IPS-18a (cell line): Measurements from ENCODE around the gene SPOCK2.

Source experiments
- H3K27ac ChIP-seq: one replicate; pipeline ENCODE4 v1.5.1; 2013; ENCODE audit warnings: low read length
- H3K27me3 ChIP-seq: one replicate; pipeline ENCODE4 v1.6.1; 2013; ENCODE audit warnings: mild to moderate bottlenecking, low read length; ENCODE audit not compliant: control insufficient read depth, insufficient read depth
- H3K36me3 ChIP-seq: one replicate; pipeline ENCODE4 v1.6.1; 2013; ENCODE audit warnings: low read depth, low read length; ENCODE audit not compliant: control insufficient read depth
- H3K4me1 ChIP-seq: one replicate; pipeline ENCODE4 v1.6.1; 2013; ENCODE audit warnings: low read depth, low read length; ENCODE audit not compliant: control insufficient read depth
- H3K4me3 ChIP-seq: one replicate; pipeline ENCODE4 v1.5.1; 2013; ENCODE audit warnings: low read length
- H3K9ac ChIP-seq: one replicate; pipeline ENCODE4 v1.6.1; 2013; ENCODE audit warnings: mild to moderate bottlenecking, low read length, moderate library complexity
- H3K9me3 ChIP-seq: one replicate; pipeline ENCODE4 v1.6.1; 2013; ENCODE audit warnings: low read depth, low read length; ENCODE audit not compliant: control insufficient read depth

SPOCK2 gene

GRCh38 chr10:72014785-72015480 lies 73.4 kb downstream of the SPOCK2 start:
- no peak overlapping the region for H3K27ac ChIP-seq
- no peak overlapping the region for H3K9ac ChIP-seq
- H3K36me3 ChIP-seq: no peaks in the 10 kb centered on the region
- no peaks in the 10 kb centered on the region for H3K27me3 ChIP-seq
- no peak overlapping the region for H3K4me3 ChIP-seq
- no peaks in the 10 kb centered on the region for H3K4me1 ChIP-seq
- no peaks in the 10 kb centered on the region for H3K9me3 ChIP-seq

GRCh38 chr10:72014197-72014596 lies 74.2 kb downstream of the SPOCK2 start:
- H3K9me3 ChIP-seq: no peaks in the 10 kb centered on the region
- no peak overlapping the region for H3K27ac ChIP-seq
- no peak overlapping the region for H3K9ac ChIP-seq
- no peak overlapping the region for H3K4me3 ChIP-seq
- H3K36me3 ChIP-seq: no peaks in the 10 kb centered on the region
- no peaks in the 10 kb centered on the region for H3K4me1 ChIP-seq
- H3K27me3 ChIP-seq: no peaks in the 10 kb centered on the region

- Histone ChIP-seq H3K27ac (no peak overlapping the region), H3K9ac (no peak overlapping the region), H3K36me3 (no peaks in the 10 kb centered on the region), H3K27me3 (no peaks in the 10 kb centered on the region), H3K9me3 (no peaks in the 10 kb centered on the region), H3K4me3 (no peak overlapping the region), H3K4me1 (no peaks in the 10 kb centered on the region)
Observed at GRCh38 chr10:72013202-72013945, 75.0 kb downstream of the SPOCK2 start.

GRCh38 chr10:72012796-72013195 lies 75.6 kb downstream of the SPOCK2 start:
- H3K4me1 ChIP-seq: no peaks in the 10 kb centered on the region
- H3K4me3 ChIP-seq: no peak overlapping the region
- no peaks in the 10 kb centered on the region for H3K27me3 ChIP-seq
- H3K36me3 ChIP-seq: no peaks in the 10 kb centered on the region
- no peaks in the 10 kb centered on the region for H3K9me3 ChIP-seq
- H3K9ac ChIP-seq: no peak overlapping the region
- no peak overlapping the region for H3K27ac ChIP-seq

- Histone ChIP-seq H3K9me3 (no peaks in the 10 kb centered on the region), H3K4me3 (no peak overlapping the region), H3K27ac (no peak overlapping the region), H3K27me3 (no peaks in the 10 kb centered on the region), H3K9ac (no peak overlapping the region), H3K4me1 (no peaks in the 10 kb centered on the region), H3K36me3 (no peaks in the 10 kb centered on the region)
Observed at GRCh38 chr10:72011976-72012512, 76.3 kb downstream of the SPOCK2 start.

DNA sequence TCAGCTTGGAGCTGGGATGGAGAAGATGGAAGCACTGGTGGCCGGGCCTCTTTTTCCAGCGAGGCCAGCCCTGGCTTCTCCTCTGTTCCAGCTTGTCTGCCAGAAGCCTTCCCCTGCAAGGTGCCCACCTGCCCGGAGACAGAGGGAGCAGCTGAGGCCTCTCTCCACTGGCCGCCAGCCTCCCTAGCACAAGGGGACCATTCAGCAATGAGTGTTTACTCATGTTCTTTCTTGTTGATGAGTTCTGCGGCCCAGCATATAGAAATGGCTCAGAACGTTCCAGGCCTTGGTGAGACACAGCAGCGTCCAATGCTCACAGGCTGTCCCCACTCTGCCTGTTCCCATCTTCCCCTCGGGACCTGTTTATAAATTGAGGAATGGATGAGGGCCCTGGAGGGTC lies 76.9 kb downstream of the SPOCK2 start:
- Histone ChIP-seq H3K27me3 (no peaks in the 10 kb centered on the region), H3K4me1 (no peaks in the 10 kb centered on the region), H3K27ac (no peak overlapping the region), H3K4me3 (no peak overlapping the region), H3K9ac (no peak overlapping the region), H3K36me3 (no peaks in the 10 kb centered on the region), H3K9me3 (no peaks in the 10 kb centered on the region)

DNA sequence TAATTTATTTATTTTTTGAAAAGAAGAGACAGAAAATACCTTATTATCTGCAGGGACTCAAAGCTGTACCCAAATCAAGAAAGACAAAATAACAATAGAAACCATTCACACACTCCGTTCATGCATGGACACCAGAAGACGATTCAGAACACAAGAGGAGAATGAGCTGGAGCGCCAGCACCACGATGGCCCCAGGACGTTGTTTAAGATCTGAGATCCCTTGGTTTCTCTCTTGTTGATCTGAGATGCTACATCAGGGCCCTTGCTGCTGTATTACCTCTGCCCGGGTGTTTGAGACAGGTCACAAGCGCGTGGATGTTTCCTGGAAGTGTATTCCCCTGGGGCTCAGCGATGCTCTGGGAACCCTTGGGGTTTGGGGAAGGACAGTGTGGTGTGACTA lies 77.3 kb downstream of the SPOCK2 start:
- no peaks in the 10 kb centered on the region for H3K27me3 ChIP-seq
- H3K9ac ChIP-seq: no peak overlapping the region
- H3K9me3 ChIP-seq: no peaks in the 10 kb centered on the region
- H3K36me3 ChIP-seq: no peaks in the 10 kb centered on the region
- no peaks in the 10 kb centered on the region for H3K4me1 ChIP-seq
- no peak overlapping the region for H3K27ac ChIP-seq
- no peak overlapping the region for H3K4me3 ChIP-seq

GRCh38 chr10:72010234-72010973 lies 77.9 kb downstream of the SPOCK2 start:
- Histone ChIP-seq H3K4me1 (no peaks in the 10 kb centered on the region), H3K27me3 (no peaks in the 10 kb centered on the region), H3K4me3 (no peak overlapping the region), H3K9ac (no peak overlapping the region), H3K36me3 (no peaks in the 10 kb centered on the region), H3K9me3 (no peaks in the 10 kb centered on the region), H3K27ac (no peak overlapping the region)

DNA sequence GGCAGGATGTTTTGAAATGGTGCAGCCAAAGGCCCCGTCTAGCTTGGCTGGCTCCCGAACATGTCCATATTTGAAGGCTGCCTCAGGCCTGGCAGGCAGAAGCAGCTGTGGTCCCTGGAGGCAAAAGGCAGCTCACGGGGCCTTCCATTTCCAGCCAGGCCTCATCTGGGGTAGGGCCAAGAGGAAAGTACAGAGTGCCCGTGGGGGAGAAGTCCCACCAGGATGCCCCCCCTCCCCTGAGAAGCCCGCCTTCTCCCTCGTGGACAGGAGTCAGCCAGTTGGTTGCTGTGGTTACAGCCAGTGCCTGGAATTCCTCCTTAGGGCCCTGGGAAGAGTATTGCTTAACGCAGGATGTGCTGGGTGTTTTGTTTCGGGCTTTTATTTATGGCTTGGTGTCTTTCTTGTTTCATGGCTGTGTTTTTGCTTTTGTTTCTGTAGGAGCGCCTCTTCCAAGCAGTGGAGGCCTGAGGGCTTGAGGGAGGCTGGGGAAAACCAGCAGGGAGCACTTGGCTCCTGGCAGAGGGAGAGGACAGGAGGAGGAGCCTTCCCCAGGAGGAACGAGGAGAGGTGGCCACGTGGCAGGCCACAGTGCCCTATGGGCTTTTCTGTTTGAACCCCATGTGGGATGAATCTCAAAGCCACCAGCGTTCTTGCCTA lies 78.8 kb downstream of the SPOCK2 start:
- H3K4me1 ChIP-seq: no peaks in the 10 kb centered on the region
- no peaks in the 10 kb centered on the region for H3K36me3 ChIP-seq
- H3K27ac ChIP-seq: no peak overlapping the region
- H3K9me3 ChIP-seq: no peaks in the 10 kb centered on the region
- H3K4me3 ChIP-seq: no peak overlapping the region
- H3K27me3 ChIP-seq: no peaks in the 10 kb centered on the region
- H3K9ac ChIP-seq: no peak overlapping the region

DNA sequence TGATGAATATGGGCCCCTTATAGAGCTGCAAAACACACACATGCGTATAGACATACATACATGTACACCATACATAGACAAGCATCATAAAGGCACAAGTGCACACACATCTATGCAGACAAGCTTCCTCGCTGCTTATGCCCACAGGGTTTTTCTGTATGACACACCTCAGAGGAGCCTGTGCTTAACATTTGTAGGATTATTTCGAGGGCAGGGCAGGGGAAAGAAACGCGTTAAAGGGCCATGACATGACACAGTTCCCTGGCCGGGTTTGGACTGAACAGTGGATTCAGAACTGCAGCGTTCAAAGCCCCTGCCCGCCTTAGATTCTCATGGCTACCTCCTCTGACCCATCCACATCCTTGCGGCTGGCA lies 79.3 kb downstream of the SPOCK2 start:
- no peaks in the 10 kb centered on the region for H3K4me1 ChIP-seq
- no peak overlapping the region for H3K9ac ChIP-seq
- no peak overlapping the region for H3K4me3 ChIP-seq
- H3K27ac ChIP-seq: no peak overlapping the region
- no peaks in the 10 kb centered on the region for H3K36me3 ChIP-seq
- no peaks in the 10 kb centered on the region for H3K9me3 ChIP-seq
- H3K27me3 ChIP-seq: no peaks in the 10 kb centered on the region
